ENCODE data around the gene MYO1D.

Gene MYO1D

GRCh38 chr17:32869345-32870026 lies 7.4 kb downstream of the MYO1D start:
- Histone ChIP-seq H3K27ac (no peak overlapping the region), H3K4me3 (IDR thresholded peaks at IDR 0.05; ENCODE audit: insufficient read depth, low read depth, low read length) (no peak overlapping the region), H3K27me3 (ENCODE audit: insufficient read depth, low read depth) (no peaks in the 10 kb centered on the region), H3K4me1 (ENCODE audit: low read depth, poor library complexity, severe bottlenecking) (no peaks in the 10 kb centered on the region), H4K20me1 (ENCODE audit: insufficient read depth) (no peaks in the 10 kb centered on the region), H3K4me2 (no peak overlapping the region), H3K9ac (no peak overlapping the region), H3K36me3 (ENCODE audit: insufficient read depth) (no peaks in the 10 kb centered on the region), H3K79me2 (ENCODE audit: insufficient read depth, low read depth) (no peaks in the 10 kb centered on the region), H2AFZ (ENCODE audit: low read depth) (no peak overlapping the region)
- no peak for TF ChIP-seq CTCF (conservative IDR thresholded peaks at IDR 0.05; ENCODE audit: low read depth, low read length)

- Histone ChIP-seq H3K4me1 (ENCODE audit: low read depth, poor library complexity, severe bottlenecking) (no peaks in the 10 kb centered on the region), H3K9ac (no peak overlapping the region), H3K27ac (no peak overlapping the region), H3K79me2 (ENCODE audit: insufficient read depth, low read depth) (no peaks in the 10 kb centered on the region), H3K36me3 (ENCODE audit: insufficient read depth) (no peaks in the 10 kb centered on the region), H4K20me1 (ENCODE audit: insufficient read depth) (no peaks in the 10 kb centered on the region), H3K4me3 (IDR thresholded peaks at IDR 0.05; ENCODE audit: insufficient read depth, low read depth, low read length) (no peak overlapping the region), H3K27me3 (ENCODE audit: insufficient read depth, low read depth) (no peaks in the 10 kb centered on the region), H3K4me2 (no peak overlapping the region), H2AFZ (ENCODE audit: low read depth) (no peak overlapping the region)
- no peak for TF ChIP-seq CTCF (conservative IDR thresholded peaks at IDR 0.05; ENCODE audit: low read depth, low read length)
Observed at GRCh38 chr17:32865141-32865540, 11.8 kb downstream of the MYO1D start.

- no peaks in the 10 kb centered on the region for H3K79me2 ChIP-seq (ENCODE audit: insufficient read depth, low read depth)
- H2AFZ ChIP-seq (ENCODE audit: low read depth): no peak overlapping the region
- H3K27ac ChIP-seq: no peak overlapping the region
- H3K4me2 ChIP-seq: no peak overlapping the region
- H3K36me3 ChIP-seq (ENCODE audit: insufficient read depth): no peaks in the 10 kb centered on the region
- no peaks in the 10 kb centered on the region for H3K27me3 ChIP-seq (ENCODE audit: insufficient read depth, low read depth)
- no peaks in the 10 kb centered on the region for H4K20me1 ChIP-seq (ENCODE audit: insufficient read depth)
- TF ChIP-seq CTCF (conservative IDR thresholded peaks at IDR 0.05; ENCODE audit: low read depth, low read length): no peak
- no peak overlapping the region for H3K4me3 ChIP-seq (IDR thresholded peaks at IDR 0.05; ENCODE audit: insufficient read depth, low read depth, low read length)
- H3K4me1 ChIP-seq (ENCODE audit: low read depth, poor library complexity, severe bottlenecking): no peaks in the 10 kb centered on the region
- H3K9ac ChIP-seq: no peak overlapping the region
Observed at GRCh38 chr17:32863559-32863958, 13.4 kb downstream of the MYO1D start.

- Histone ChIP-seq H3K4me1 (ENCODE audit: low read depth, poor library complexity, severe bottlenecking) (no peaks in the 10 kb centered on the region), H3K4me2 (no peak overlapping the region), H3K79me2 (ENCODE audit: insufficient read depth, low read depth) (no peaks in the 10 kb centered on the region), H3K27me3 (ENCODE audit: insufficient read depth, low read depth) (no peaks in the 10 kb centered on the region), H3K27ac (no peak overlapping the region), H3K9ac (no peak overlapping the region), H2AFZ (ENCODE audit: low read depth) (no peak overlapping the region), H4K20me1 (ENCODE audit: insufficient read depth) (no peaks in the 10 kb centered on the region), H3K36me3 (ENCODE audit: insufficient read depth) (no peaks in the 10 kb centered on the region), H3K4me3 (IDR thresholded peaks at IDR 0.05; ENCODE audit: insufficient read depth, low read depth, low read length) (no peak overlapping the region)
- no peak for TF ChIP-seq CTCF (conservative IDR thresholded peaks at IDR 0.05; ENCODE audit: low read depth, low read length)
Observed at GRCh38 chr17:32862940-32863339, 14.0 kb downstream of the MYO1D start.
